Astrocyte of the spinal cord (primary cell): ENCODE measurements around the gene HMCN1.
"Not testable (repeated sequence)": the region's sequence is repeated elsewhere in the genome, so short reads cannot be mapped to it uniquely, and the experiment has no call there.

Experiments used
- DNase-seq: peaks from one replicate; pipeline ENCODE4 v3.0.0; 2011; ENCODE audit warnings: low read depth, low spot score
- H3K4me3 ChIP-seq: 2 replicates; pipeline ENCODE4 v1.5.1; 2011; ENCODE audit warnings: low read depth, mild to moderate bottlenecking, low read length, moderate library complexity
- in situ Hi-C: cut with HindIII; loops from 2 replicates; pipeline ENCODE4 v1.10.0; 2017; ENCODE audit warnings: low sequenced_read_pairs
- TF ChIP-seq, protein P1 (sequence below): IDR thresholded peaks from 2 replicates; pipeline ENCODE4 v1.5.1; 2012; ENCODE audit warnings: low read depth, mild to moderate bottlenecking, low read length, inconsistent platforms

HMCN1 gene

GRCh38 chr1:185776522-185776921 is 42.3 kb downstream of the HMCN1 start:
- in situ Hi-C loops = no loop called here
- DNase-seq = no peak
- TF ChIP-seq, protein P1, sequence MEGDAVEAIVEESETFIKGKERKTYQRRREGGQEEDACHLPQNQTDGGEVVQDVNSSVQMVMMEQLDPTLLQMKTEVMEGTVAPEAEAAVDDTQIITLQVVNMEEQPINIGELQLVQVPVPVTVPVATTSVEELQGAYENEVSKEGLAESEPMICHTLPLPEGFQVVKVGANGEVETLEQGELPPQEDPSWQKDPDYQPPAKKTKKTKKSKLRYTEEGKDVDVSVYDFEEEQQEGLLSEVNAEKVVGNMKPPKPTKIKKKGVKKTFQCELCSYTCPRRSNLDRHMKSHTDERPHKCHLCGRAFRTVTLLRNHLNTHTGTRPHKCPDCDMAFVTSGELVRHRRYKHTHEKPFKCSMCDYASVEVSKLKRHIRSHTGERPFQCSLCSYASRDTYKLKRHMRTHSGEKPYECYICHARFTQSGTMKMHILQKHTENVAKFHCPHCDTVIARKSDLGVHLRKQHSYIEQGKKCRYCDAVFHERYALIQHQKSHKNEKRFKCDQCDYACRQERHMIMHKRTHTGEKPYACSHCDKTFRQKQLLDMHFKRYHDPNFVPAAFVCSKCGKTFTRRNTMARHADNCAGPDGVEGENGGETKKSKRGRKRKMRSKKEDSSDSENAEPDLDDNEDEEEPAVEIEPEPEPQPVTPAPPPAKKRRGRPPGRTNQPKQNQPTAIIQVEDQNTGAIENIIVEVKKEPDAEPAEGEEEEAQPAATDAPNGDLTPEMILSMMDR = no peak
- H3K4me3 ChIP-seq = no peak overlapping the region

GRCh38 chr1:185783860-185784259 is 49.7 kb downstream of the HMCN1 start:
- H3K4me3 ChIP-seq, DNase-seq, in situ Hi-C loops: not testable (repeated sequence)

DNA sequence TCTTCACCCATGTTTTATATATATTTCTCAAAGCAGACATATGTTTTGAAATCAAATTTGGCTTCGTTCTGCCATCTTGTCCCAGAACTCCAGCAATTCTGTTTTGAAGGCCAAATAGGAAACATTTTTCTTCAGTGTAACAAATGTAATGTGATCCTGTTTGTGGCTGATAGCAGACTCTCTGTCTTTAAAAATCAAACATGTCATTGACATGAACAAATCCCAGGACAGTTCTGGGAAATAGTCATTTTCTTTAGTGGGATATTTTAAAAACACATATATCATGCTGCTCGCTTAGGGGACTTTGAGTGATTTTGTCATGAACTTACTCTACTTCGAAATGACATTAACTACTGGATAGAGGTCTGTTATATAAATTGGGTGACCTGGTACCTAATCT is 51.4 kb downstream of the HMCN1 start:
- in situ Hi-C loops = no loop called here

GRCh38 chr1:185786524-185786923 is 52.3 kb downstream of the HMCN1 start:
- TF ChIP-seq, protein P1 = no peak
- no peak overlapping the region for H3K4me3 ChIP-seq
- peak; percentile 30 for DNase-seq
- in situ Hi-C loops = no loop called here

More for the DNA sequence above, 51.4 kb downstream of the HMCN1 start:
- DNase-seq = no peak
- no peak overlapping the region for H3K4me3 ChIP-seq
- TF ChIP-seq, protein P1 = no peak

DNA sequence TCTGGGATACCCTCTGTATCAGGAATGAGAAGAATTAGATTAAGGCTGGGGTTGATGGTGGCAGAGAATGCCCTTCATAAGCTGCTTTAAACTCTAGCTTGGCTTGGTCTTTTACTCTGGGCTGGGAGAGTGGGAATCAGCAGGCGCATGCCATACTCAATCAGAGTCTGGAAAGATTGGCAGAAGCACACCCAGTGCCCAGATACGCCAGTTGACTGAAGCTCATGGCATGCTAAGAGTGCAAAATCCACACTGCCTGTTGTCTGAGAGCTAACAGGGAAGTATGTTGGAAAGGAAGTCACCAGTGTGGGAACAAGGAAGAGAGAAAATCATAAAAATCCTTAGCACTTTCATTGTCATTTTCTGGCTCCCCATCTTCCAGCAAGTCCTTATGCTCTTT is 53.0 kb downstream of the HMCN1 start:
- no peak overlapping the region for H3K4me3 ChIP-seq
- no peak for DNase-seq
- TF ChIP-seq, protein P1 = no peak
- in situ Hi-C loops = no loop called here

GRCh38 chr1:185788386-185788785 is 54.2 kb downstream of the HMCN1 start:
- H3K4me3 ChIP-seq = no peak overlapping the region
- in situ Hi-C loops = no loop called here

GRCh38 chr1:185789501-185790193 is 55.5 kb downstream of the HMCN1 start:
- no peak for DNase-seq
- in situ Hi-C loops = no loop called here
- no peak overlapping the region for H3K4me3 ChIP-seq
- TF ChIP-seq, protein P1 = no peak

More at GRCh38 chr1:185788386-185788785, 54.2 kb downstream of the HMCN1 start:
- TF ChIP-seq, protein P1 = no peak
- DNase-seq = no peak
